Neural crest cell (in vitro differentiated cells): ENCODE results near the gene NLGN1. TPM values are rescaled to one million over a fixed set of nuclear protein-coding genes. Genes with fewer than 3 reads are reported as not detected.

ENCODE experiments used
- DNase-seq: peaks from one replicate; pipeline ENCODE4 v3.0.0; 2021; ENCODE audit warnings: low read depth, mixed read lengths, low spot score
- H3K27ac Mint-ChIP-seq: one replicate; pipeline ENCODE4 v1.8.0; 2021; ENCODE audit warnings: mild to moderate bottlenecking, mixed read lengths; ENCODE audit not compliant: unreplicated experiment
- H3K27me3 Mint-ChIP-seq: 2 replicates; pipeline ENCODE4 v1.8.0; 2021; ENCODE audit warnings: low read depth, mild to moderate bottlenecking, mixed read lengths
- H3K36me3 Mint-ChIP-seq: 2 replicates; pipeline ENCODE4 v1.8.0; 2021; ENCODE audit warnings: low read depth, mild to moderate bottlenecking, mixed read lengths
- H3K4me1 Mint-ChIP-seq: 2 replicates; pipeline ENCODE4 v1.8.0; 2021; ENCODE audit warnings: mixed read lengths
- H3K4me3 Mint-ChIP-seq: one replicate; pipeline ENCODE4 v1.8.0; 2021; ENCODE audit warnings: mild to moderate bottlenecking, mixed read lengths
- H3K9me3 Mint-ChIP-seq: 2 replicates; pipeline ENCODE4 v1.8.0; 2021; ENCODE audit warnings: mixed read lengths
- CTCF ChIP-seq: fragments of 200-600 bp; sonication (generic); conservative IDR thresholded peaks from 2 replicates; pipeline ENCODE4 v1.5.0; 2021; ENCODE audit warnings: antibody characterized with exemption, mild to moderate bottlenecking
- total RNA-seq: library from RNA; stranded (reverse); gene quantifications from 2 replicates; pipeline ENCODE4 v1.2.1, GENCODE V29; 2021

Gene NLGN1
- total RNA-seq, 1 donor from 2014 or later: 20.0 TPM

GRCh38 chr3:174191895-174192294, 794.4 kb downstream of the NLGN1 start:
- no peak for DNase-seq
- Mint-ChIP-seq H3K27me3 (no peaks in the 10 kb centered on the region), H3K36me3 (no peaks in the 10 kb centered on the region), H3K4me1 (peaks cover 10% of the 10 kb centered on the region), H3K27ac (no peak overlapping the region), H3K4me3 (no peak overlapping the region), H3K9me3 (no peaks in the 10 kb centered on the region)
- TF ChIP-seq CTCF: no peak

- H3K36me3 Mint-ChIP-seq: no peaks in the 10 kb centered on the region
- TF ChIP-seq CTCF: no peak
- H3K27me3 Mint-ChIP-seq: no peaks in the 10 kb centered on the region
- no peak for DNase-seq
- no peak overlapping the region for H3K4me3 Mint-ChIP-seq
- H3K27ac Mint-ChIP-seq: no peak overlapping the region
- peaks cover 10% of the 10 kb centered on the region for H3K4me1 Mint-ChIP-seq
- H3K9me3 Mint-ChIP-seq: no peaks in the 10 kb centered on the region
Measured at GRCh38 chr3:174192471-174192870, 794.9 kb downstream of the NLGN1 start.

- Mint-ChIP-seq H3K9me3 (no peaks in the 10 kb centered on the region), H3K36me3 (no peaks in the 10 kb centered on the region), H3K27me3 (no peaks in the 10 kb centered on the region), H3K4me3 (no peak overlapping the region), H3K27ac (no peak overlapping the region), H3K4me1 (peaks cover 10% of the 10 kb centered on the region)
- no peak for DNase-seq
- TF ChIP-seq CTCF: no peak
Measured at GRCh38 chr3:174193604-174194003, 796.1 kb downstream of the NLGN1 start.

GRCh38 chr3:174197416-174197815, 799.9 kb downstream of the NLGN1 start:
- Mint-ChIP-seq H3K27me3 (no peaks in the 10 kb centered on the region), H3K27ac (no peak overlapping the region), H3K4me3 (no peak overlapping the region), H3K36me3 (no peaks in the 10 kb centered on the region), H3K4me1 (peaks cover 22% of the 10 kb centered on the region), H3K9me3 (no peaks in the 10 kb centered on the region)
- TF ChIP-seq CTCF: no peak
- no peak for DNase-seq

- Mint-ChIP-seq H3K27ac (no peak overlapping the region), H3K4me3 (no peak overlapping the region), H3K9me3 (no peaks in the 10 kb centered on the region), H3K4me1 (peaks cover 23% of the 10 kb centered on the region), H3K27me3 (no peaks in the 10 kb centered on the region), H3K36me3 (no peaks in the 10 kb centered on the region)
- DNase-seq: no peak
- TF ChIP-seq CTCF: no peak
Measured at GRCh38 chr3:174198199-174198598, 800.7 kb downstream of the NLGN1 start.

GRCh38 chr3:174199696-174200095, 802.2 kb downstream of the NLGN1 start:
- no peak for TF ChIP-seq CTCF
- peaks cover 26% of the 10 kb centered on the region for H3K4me1 Mint-ChIP-seq
- no peak for DNase-seq
- no peaks in the 10 kb centered on the region for H3K36me3 Mint-ChIP-seq
- no peaks in the 10 kb centered on the region for H3K9me3 Mint-ChIP-seq
- no peak overlapping the region for H3K4me3 Mint-ChIP-seq
- H3K27me3 Mint-ChIP-seq: no peaks in the 10 kb centered on the region
- no peak overlapping the region for H3K27ac Mint-ChIP-seq
